Lung (tissue), 12 donors: ENCODE measurements around the gene OXGR1. TPM values are rescaled to one million over a fixed set of nuclear protein-coding genes. Genes with fewer than 3 reads are reported as not detected.

ENCODE experiments used
- ATAC-seq: fragments of 200-7000 bp; cut with Tn5 transposase; one replicate; pipeline ENCODE4 v1.9.1; 2020; ENCODE audit warnings: moderate number of reproducible peaks; ENCODE audit not compliant: insufficient read depth, low FRiP score
- DNase-seq, 3 donors: peaks; one replicate each; pipeline ENCODE4 v3.0.0-alpha.2; 2013 to 2017
- H3K27ac ChIP-seq, 2 donors: one replicate each; pipeline ENCODE4 v1.5.1; 2013; ENCODE audit warnings: mild to moderate bottlenecking in 2 of 2, moderate library complexity in 2 of 2, control low read depth in 1 of 2, inconsistent platforms in 1 of 2, low read depth in 1 of 2, low read length in 1 of 2
- H3K27me3 ChIP-seq, 3 donors: one replicate each; pipeline ENCODE4 v1.5.1; 2013; ENCODE audit warnings: low read length in 2 of 3; ENCODE audit not compliant: control insufficient read depth in 3 of 3, insufficient read depth in 3 of 3
- H3K36me3 ChIP-seq, 4 donors: one replicate each; pipeline ENCODE4 v1.5.1; 2013; ENCODE audit warnings: low read length in 4 of 4, mild to moderate bottlenecking in 1 of 4, moderate library complexity in 1 of 4; ENCODE audit not compliant: control insufficient read depth in 4 of 4, insufficient read depth in 4 of 4
- H3K4me1 ChIP-seq, 5 donors: one replicate each; pipeline ENCODE4 v1.5.1; 2013; ENCODE audit warnings: low read length in 5 of 5, mild to moderate bottlenecking in 2 of 5, moderate library complexity in 1 of 5; ENCODE audit not compliant: control insufficient read depth in 5 of 5, insufficient read depth in 5 of 5
- H3K4me3 ChIP-seq: one replicate; pipeline ENCODE4 v1.5.1; 2013; ENCODE audit warnings: mild to moderate bottlenecking, control low read depth, moderate library complexity
- H3K9ac ChIP-seq, 2 donors: one replicate each; pipeline ENCODE4 v1.5.1; 2013; ENCODE audit warnings: low read length in 2 of 2, control low read depth in 1 of 2; ENCODE audit not compliant: insufficient read depth in 1 of 2
- H3K9me3 ChIP-seq, 4 donors: one replicate each; pipeline ENCODE4 v1.5.1; 2013; ENCODE audit warnings: low read length in 3 of 4, mild to moderate bottlenecking in 1 of 4, moderate library complexity in 1 of 4; ENCODE audit not compliant: control insufficient read depth in 4 of 4, insufficient read depth in 3 of 4
- WGBS, 2 donors: extraction: QIAGEN DNeasy Blood & Tissue Kit; methylation state at CpG; one replicate each; pipeline ENCODE4 v1.1.7; 2013; 5-methylcytosine and 5-hydroxymethylcytosine counted together
- polyA plus RNA-seq, 2 donors: library from polyadenylated mRNA; stranded (reverse); fragments of 200-250 nt; gene quantifications; one replicate each; pipeline ENCODE4 v1.2.1, GENCODE V29; 2013
- total RNA-seq, 2 donors: library from RNA; depleted of rRNA in 1 of 2; stranded (reverse); fragments of >200 nt in 1 of 2; gene quantifications; one replicate each; pipeline ENCODE4 v1.2.1, GENCODE V29; 2014 to 2021
- TF ChIP-seq, protein P1 (sequence below): IDR thresholded peaks from 2 replicates; pipeline ENCODE4 v1.5.1; 2012; ENCODE audit warnings: mild to moderate bottlenecking; ENCODE audit errors: control extremely low read depth, extremely low read depth
- donor health status: control.
- donor health status: control.
- donor health status: Bipolar disorder and iron deficiency.
- donor health status: healthy.
- donor health status: DM: yes; HTN: yes; CAD: no.

OXGR1 gene
- total and polyA plus RNA-seq, 4 donors = 0.25 to 0.71 (median 0.46) TPM

DNA sequence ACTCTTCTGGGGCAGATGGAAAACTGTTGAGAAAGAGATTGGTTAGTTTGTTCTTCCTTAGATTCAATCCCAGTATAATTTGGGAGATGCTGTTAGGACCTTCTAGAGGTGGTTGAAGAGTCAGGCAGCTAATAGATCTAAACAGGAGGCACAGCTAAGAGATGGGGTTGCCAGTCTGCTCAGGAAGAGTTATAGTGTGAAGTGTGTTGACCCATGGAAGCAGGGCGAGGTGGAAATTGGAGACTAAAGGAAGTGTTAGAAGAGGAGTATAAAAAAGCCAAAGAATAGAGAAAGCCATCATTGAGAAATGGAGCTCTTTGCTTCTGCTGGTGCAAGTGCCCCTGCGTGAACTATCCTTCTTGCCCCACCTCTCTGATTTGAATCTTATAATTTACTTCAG is 3.8 kb upstream of the OXGR1 start:
- DNase-seq = no peak
- Histone ChIP-seq H3K36me3 (no peaks in the 10 kb centered on the region), H3K9me3 (peaks cover 0 to 4% (median 0%) of the 10 kb centered on the region in 4 donors), H3K27me3 (peaks cover 0 to 39% (median 26%) of the 10 kb centered on the region in 3 donors), H3K4me1 (peaks cover 0 to 13% (median 0%) of the 10 kb centered on the region in 5 donors), H3K9ac (no peak overlapping the region), H3K4me3 (no peak overlapping the region), H3K27ac (no peak overlapping the region)
- ATAC-seq = no peak
- WGBS, 2 donors = 83 to 85% methylated on average over 2 of the region's 2 CpGs
- TF ChIP-seq, protein P1, sequence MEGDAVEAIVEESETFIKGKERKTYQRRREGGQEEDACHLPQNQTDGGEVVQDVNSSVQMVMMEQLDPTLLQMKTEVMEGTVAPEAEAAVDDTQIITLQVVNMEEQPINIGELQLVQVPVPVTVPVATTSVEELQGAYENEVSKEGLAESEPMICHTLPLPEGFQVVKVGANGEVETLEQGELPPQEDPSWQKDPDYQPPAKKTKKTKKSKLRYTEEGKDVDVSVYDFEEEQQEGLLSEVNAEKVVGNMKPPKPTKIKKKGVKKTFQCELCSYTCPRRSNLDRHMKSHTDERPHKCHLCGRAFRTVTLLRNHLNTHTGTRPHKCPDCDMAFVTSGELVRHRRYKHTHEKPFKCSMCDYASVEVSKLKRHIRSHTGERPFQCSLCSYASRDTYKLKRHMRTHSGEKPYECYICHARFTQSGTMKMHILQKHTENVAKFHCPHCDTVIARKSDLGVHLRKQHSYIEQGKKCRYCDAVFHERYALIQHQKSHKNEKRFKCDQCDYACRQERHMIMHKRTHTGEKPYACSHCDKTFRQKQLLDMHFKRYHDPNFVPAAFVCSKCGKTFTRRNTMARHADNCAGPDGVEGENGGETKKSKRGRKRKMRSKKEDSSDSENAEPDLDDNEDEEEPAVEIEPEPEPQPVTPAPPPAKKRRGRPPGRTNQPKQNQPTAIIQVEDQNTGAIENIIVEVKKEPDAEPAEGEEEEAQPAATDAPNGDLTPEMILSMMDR = no peak

DNA sequence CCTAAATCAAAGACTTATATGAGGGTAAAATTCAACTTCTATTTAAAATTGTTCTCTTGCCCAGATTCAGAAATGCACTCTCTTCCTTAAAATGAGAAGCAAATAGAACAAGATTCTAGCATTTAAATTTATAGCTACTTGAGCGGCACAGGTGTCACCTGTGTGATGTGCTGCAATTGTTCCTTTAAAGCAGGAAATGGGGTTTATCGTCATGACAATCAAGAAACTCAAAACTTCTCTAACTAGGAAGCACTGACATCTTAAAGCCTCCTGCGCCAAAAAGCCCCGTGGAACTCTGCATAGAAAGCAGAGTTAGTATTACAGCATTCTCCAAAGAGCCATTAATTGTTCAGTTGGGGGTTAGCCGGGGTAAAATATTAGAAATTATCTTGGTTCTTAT is 2.6 kb upstream of the OXGR1 start:
- H3K36me3 ChIP-seq = no peaks in the 10 kb centered on the region
- H3K9me3 ChIP-seq = peaks cover 0 to 2% (median 0%) of the 10 kb centered on the region in 4 donors
- peaks cover 0 to 46% (median 26%) of the 10 kb centered on the region in 3 donors for H3K27me3 ChIP-seq
- H3K27ac ChIP-seq = no peak overlapping the region
- ATAC-seq (no peak), DNase-seq (no peak)
- 65 to 70% methylated on average over 5 of the region's 5 CpGs for WGBS, 2 donors
- H3K9ac ChIP-seq = no peak overlapping the region
- H3K4me1 ChIP-seq = peaks cover 0 to 13% (median 0%) of the 10 kb centered on the region in 5 donors
- H3K4me3 ChIP-seq = no peak overlapping the region
- TF ChIP-seq, protein P1 = no peak

DNA sequence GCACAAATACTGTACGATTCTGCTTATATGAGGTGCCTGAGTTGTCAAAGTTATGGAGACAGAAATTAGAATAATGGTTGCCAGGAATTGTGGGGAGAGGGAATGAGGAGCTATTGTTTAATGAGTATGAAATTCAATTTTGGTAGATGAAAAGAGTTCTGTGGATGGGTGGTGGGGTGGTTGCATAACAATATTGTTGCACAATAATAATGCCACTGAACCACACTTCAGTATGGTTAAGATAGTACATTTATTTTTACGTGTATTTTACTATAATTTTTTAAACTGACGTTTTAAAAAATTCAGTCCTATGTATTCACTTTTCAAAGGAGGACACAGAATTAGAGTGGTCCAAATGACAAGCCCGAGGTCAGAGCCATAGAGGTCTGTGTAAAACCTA is 1.8 kb upstream of the OXGR1 start:
- Histone ChIP-seq H3K27me3 (peaks cover 0 to 43% (median 26%) of the 10 kb centered on the region in 3 donors), H3K4me1 (peaks cover 0 to 13% (median 0%) of the 10 kb centered on the region in 5 donors), H3K4me3 (no peak overlapping the region), H3K9ac (no peak overlapping the region), H3K27ac (no peak overlapping the region), H3K36me3 (no peaks in the 10 kb centered on the region), H3K9me3 (peaks cover 0 to 2% (median 0%) of the 10 kb centered on the region in 4 donors)
- ATAC-seq = no peak
- TF ChIP-seq, protein P1 = no peak
- 61 to 67% methylated on average over 4 of the region's 4 CpGs for WGBS, 2 donors
- DNase-seq = no peak

DNA sequence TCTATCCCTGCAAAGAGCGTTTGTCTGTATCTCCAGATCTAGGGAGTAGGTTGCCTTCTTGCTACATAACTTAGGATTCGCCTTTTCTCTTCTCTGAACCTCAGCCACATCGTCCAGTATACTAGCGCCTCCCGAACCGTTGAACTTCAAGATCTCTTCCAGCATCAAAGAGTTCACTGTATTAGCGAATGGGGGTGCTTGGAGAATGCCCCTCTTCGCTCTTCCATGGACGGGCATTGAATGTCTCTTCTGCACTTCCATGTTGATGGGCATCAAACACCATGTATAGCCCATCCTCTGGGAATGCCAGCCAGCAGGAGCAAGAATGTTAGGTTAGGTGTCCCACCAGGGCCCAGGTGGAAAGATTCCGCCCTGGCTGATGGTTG is 575 bp upstream of the OXGR1 start:
- TF ChIP-seq, protein P1 = no peak
- no peak for ATAC-seq
- H3K4me1 ChIP-seq = peaks cover 0 to 13% (median 0%) of the 10 kb centered on the region in 5 donors
- no peak overlapping the region for H3K4me3 ChIP-seq
- H3K36me3 ChIP-seq = no peaks in the 10 kb centered on the region
- H3K27ac ChIP-seq = no peak overlapping the region
- peaks cover 0 to 2% (median 0%) of the 10 kb centered on the region in 4 donors for H3K9me3 ChIP-seq
- H3K27me3 ChIP-seq = peaks cover 0 to 43% (median 26%) of the 10 kb centered on the region in 3 donors
- no peak for DNase-seq
- 63 to 69% methylated on average over 10 of the region's 10 CpGs for WGBS, 2 donors
- H3K9ac ChIP-seq = no peak overlapping the region
